Urinary bladder (tissue), 4 donors: ENCODE data around the gene FUT8. TPM values are rescaled to one million over a fixed set of nuclear protein-coding genes. Genes with fewer than 3 reads are reported as not detected.

ENCODE experiments used
- DNase-seq: peaks from one replicate; pipeline ENCODE4 v3.0.0-alpha.2; 2015; ENCODE audit errors: extremely low spot score
- H3K27ac ChIP-seq: one replicate; pipeline ENCODE4 v1.5.1; 2013; ENCODE audit warnings: low read depth, mild to moderate bottlenecking, moderate library complexity
- H3K36me3 ChIP-seq: one replicate; pipeline ENCODE4 v1.6.1; 2013; ENCODE audit warnings: mild to moderate bottlenecking, moderate library complexity; ENCODE audit not compliant: insufficient read depth
- H3K4me1 ChIP-seq: one replicate; pipeline ENCODE4 v1.6.1; 2013; ENCODE audit warnings: mild to moderate bottlenecking, moderate library complexity; ENCODE audit not compliant: insufficient read depth
- H3K4me3 ChIP-seq: one replicate; pipeline ENCODE4 v1.5.1; 2013; ENCODE audit warnings: low read depth, low read length
- whole genome bisulfite sequencing: extraction: QIAGEN DNeasy Blood & Tissue Kit; methylation state at CpG from one replicate; pipeline ENCODE4 v1.1.7; 2013; 5-methylcytosine and 5-hydroxymethylcytosine counted together
- polyA plus RNA-seq: library from polyadenylated mRNA; stranded (reverse); fragments of 200-250 nt; gene quantifications from one replicate; pipeline ENCODE4 v1.2.3, GENCODE V29; 2013
- total RNA-seq: library from RNA; depleted of rRNA; stranded (reverse); fragments of >200 nt; gene quantifications from one replicate; pipeline ENCODE4 v1.2.3, GENCODE V29; 2014
- donor health status: healthy with polysubstance abuse.
- donor health status: healthy.

The FUT8 gene
- total and polyA plus RNA-seq, 2 donors: 20.9 to 62.1 TPM

GRCh38 chr14:65585216-65585615 is 172.7 kb downstream of the FUT8 start:
- DNase-seq: no peak
- WGBS: 91% methylated on average over 1 of the region's 1 CpG
- Histone ChIP-seq H3K4me3 (no peak overlapping the region), H3K36me3 (no peaks in the 10 kb centered on the region), H3K4me1 (no peaks in the 10 kb centered on the region), H3K27ac (no peak overlapping the region)

- no peaks in the 10 kb centered on the region for H3K36me3 ChIP-seq
- 85% methylated on average over 4 of the region's 4 CpGs for WGBS
- no peak for DNase-seq
- no peak overlapping the region for H3K27ac ChIP-seq
- no peak overlapping the region for H3K4me3 ChIP-seq
- no peaks in the 10 kb centered on the region for H3K4me1 ChIP-seq
These were observed 176.1 kb downstream of the FUT8 start for GRCh38 chr14:65588426-65589140.

GRCh38 chr14:65594153-65594881 is 181.8 kb downstream of the FUT8 start:
- DNase-seq: no peak
- no peaks in the 10 kb centered on the region for H3K4me1 ChIP-seq
- H3K36me3 ChIP-seq: no peaks in the 10 kb centered on the region
- no peak overlapping the region for H3K4me3 ChIP-seq
- WGBS: 87% methylated on average over 13 of the region's 13 CpGs
- H3K27ac ChIP-seq: no peak overlapping the region

GRCh38 chr14:65594882-65595237 is 182.3 kb downstream of the FUT8 start:
- Histone ChIP-seq H3K27ac (no peak overlapping the region), H3K4me1 (no peaks in the 10 kb centered on the region), H3K36me3 (no peaks in the 10 kb centered on the region), H3K4me3 (no peak overlapping the region)
- 96% methylated on average over 5 of the region's 5 CpGs for WGBS
- DNase-seq: no peak

GRCh38 chr14:65599375-65599774 is 186.8 kb downstream of the FUT8 start:
- no peaks in the 10 kb centered on the region for H3K4me1 ChIP-seq
- no peak overlapping the region for H3K27ac ChIP-seq
- no peak overlapping the region for H3K4me3 ChIP-seq
- 0% methylated on average over 1 of the region's 1 CpG for WGBS
- DNase-seq: no peak
- no peaks in the 10 kb centered on the region for H3K36me3 ChIP-seq

- H3K36me3 ChIP-seq: no peaks in the 10 kb centered on the region
- WGBS: 73% methylated on average over 3 of the region's 3 CpGs
- H3K27ac ChIP-seq: no peak overlapping the region
- H3K4me1 ChIP-seq: no peaks in the 10 kb centered on the region
- no peak overlapping the region for H3K4me3 ChIP-seq
- no peak for DNase-seq
These were observed 188.2 kb downstream of the FUT8 start for GRCh38 chr14:65600742-65601141.

GRCh38 chr14:65604535-65604934 is 192.0 kb downstream of the FUT8 start:
- Histone ChIP-seq H3K4me3 (no peak overlapping the region), H3K4me1 (no peaks in the 10 kb centered on the region), H3K27ac (no peak overlapping the region), H3K36me3 (no peaks in the 10 kb centered on the region)
- no peak for DNase-seq

GRCh38 chr14:65604936-65605335 is 192.4 kb downstream of the FUT8 start:
- no peaks in the 10 kb centered on the region for H3K4me1 ChIP-seq
- no peak overlapping the region for H3K27ac ChIP-seq
- H3K36me3 ChIP-seq: no peaks in the 10 kb centered on the region
- H3K4me3 ChIP-seq: no peak overlapping the region
- no peak for DNase-seq
- WGBS: 48% methylated on average over 2 of the region's 2 CpGs

- no peaks in the 10 kb centered on the region for H3K36me3 ChIP-seq
- H3K27ac ChIP-seq: no peak overlapping the region
- no peak overlapping the region for H3K4me3 ChIP-seq
- no peaks in the 10 kb centered on the region for H3K4me1 ChIP-seq
- no peak for DNase-seq
These were observed 193.9 kb downstream of the FUT8 start for GRCh38 chr14:65606460-65606859.

GRCh38 chr14:65613131-65613650 is 200.7 kb downstream of the FUT8 start:
- DNase-seq: no peak
- Histone ChIP-seq H3K27ac (no peak overlapping the region), H3K4me3 (no peak overlapping the region), H3K4me1 (no peaks in the 10 kb centered on the region), H3K36me3 (no peaks in the 10 kb centered on the region)
- WGBS: 98% methylated on average over 3 of the region's 3 CpGs

- 93% methylated on average over 3 of the region's 3 CpGs for WGBS
- DNase-seq: no peak
- H3K36me3 ChIP-seq: no peaks in the 10 kb centered on the region
- no peaks in the 10 kb centered on the region for H3K4me1 ChIP-seq
- H3K4me3 ChIP-seq: no peak overlapping the region
- no peak overlapping the region for H3K27ac ChIP-seq
These were observed 206.5 kb downstream of the FUT8 start for GRCh38 chr14:65618996-65619395.

- no peak overlapping the region for H3K4me3 ChIP-seq
- no peak overlapping the region for H3K27ac ChIP-seq
- DNase-seq: no peak
- H3K4me1 ChIP-seq: no peaks in the 10 kb centered on the region
- no peaks in the 10 kb centered on the region for H3K36me3 ChIP-seq
These were observed 207.7 kb downstream of the FUT8 start for GRCh38 chr14:65620195-65620594.

GRCh38 chr14:65622703-65623102 is 210.2 kb downstream of the FUT8 start:
- H3K36me3 ChIP-seq: no peaks in the 10 kb centered on the region
- WGBS: 93% methylated on average over 5 of the region's 5 CpGs
- H3K27ac ChIP-seq: no peak overlapping the region
- no peak overlapping the region for H3K4me3 ChIP-seq
- DNase-seq: no peak
- no peaks in the 10 kb centered on the region for H3K4me1 ChIP-seq

- Histone ChIP-seq H3K27ac (no peak overlapping the region), H3K36me3 (no peaks in the 10 kb centered on the region), H3K4me3 (no peak overlapping the region), H3K4me1 (no peaks in the 10 kb centered on the region)
- WGBS: 94% methylated on average over 1 of the region's 1 CpG
- DNase-seq: no peak
These were observed 211.2 kb downstream of the FUT8 start for GRCh38 chr14:65623759-65624158.
